Measurements from ENCODE around the gene FAM78A. TPM values are rescaled to one million over a fixed set of nuclear protein-coding genes. Genes with fewer than 3 reads are reported as not detected.

FAM78A gene
- total RNA-seq, 1 experiment from 2014 or later: 0.24 TPM

DNA sequence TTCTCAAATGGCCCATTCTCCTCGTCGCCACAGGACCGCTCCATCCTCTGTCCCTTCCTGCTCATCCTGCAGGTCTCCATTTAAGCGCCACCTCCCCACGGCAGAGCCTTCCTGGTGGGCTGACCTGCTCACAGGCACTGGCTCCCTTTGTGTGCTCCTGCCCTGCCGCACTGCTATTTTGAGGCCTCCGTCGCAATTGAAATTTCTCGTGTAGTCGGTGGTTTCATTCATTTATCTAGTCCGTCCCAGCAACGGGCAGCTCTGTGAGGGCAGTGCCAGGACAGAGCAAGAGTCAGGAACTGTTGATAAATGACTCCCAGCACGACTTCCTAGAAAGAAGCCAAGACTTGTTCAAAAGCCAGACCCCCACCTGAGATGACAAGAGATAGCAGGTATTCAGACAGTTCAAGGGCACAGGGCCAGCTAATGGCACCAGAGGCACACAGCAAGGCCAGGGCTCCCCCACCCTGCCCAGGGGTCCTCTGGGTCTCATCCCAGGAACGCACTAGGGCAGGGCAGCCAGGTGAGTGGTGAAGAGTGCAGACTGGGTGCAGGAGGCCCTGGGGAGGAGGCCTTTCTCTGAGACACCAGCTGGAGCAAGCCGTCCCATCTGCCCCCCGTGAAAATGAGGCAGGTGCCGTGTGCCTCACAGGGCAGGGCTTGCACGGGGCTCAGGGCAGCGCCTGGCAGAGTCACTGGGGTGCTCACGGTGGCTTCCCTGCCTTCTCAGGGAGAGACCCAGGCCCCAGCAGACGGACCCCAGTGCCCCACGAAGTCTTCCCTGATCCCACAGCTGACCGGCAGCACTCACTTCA is 36.9 kb downstream of the FAM78A start:
- DNase-seq (ENCODE audit: low read depth): no peak

GRCh38 chr9:131238402-131239021 is 37.8 kb downstream of the FAM78A start:
- peak; percentile 78 for DNase-seq (ENCODE audit: low read depth)

- DNase-seq (ENCODE audit: low read depth): peak; percentile 81
Observed at GRCh38 chr9:131237931-131238401, 38.3 kb downstream of the FAM78A start.

GRCh38 chr9:131237291-131237690 is 39.0 kb downstream of the FAM78A start:
- DNase-seq (ENCODE audit: low read depth): peak; percentile 4

GRCh38 chr9:131236761-131237160 is 39.5 kb downstream of the FAM78A start:
- no peak for DNase-seq (ENCODE audit: low read depth)

DNA sequence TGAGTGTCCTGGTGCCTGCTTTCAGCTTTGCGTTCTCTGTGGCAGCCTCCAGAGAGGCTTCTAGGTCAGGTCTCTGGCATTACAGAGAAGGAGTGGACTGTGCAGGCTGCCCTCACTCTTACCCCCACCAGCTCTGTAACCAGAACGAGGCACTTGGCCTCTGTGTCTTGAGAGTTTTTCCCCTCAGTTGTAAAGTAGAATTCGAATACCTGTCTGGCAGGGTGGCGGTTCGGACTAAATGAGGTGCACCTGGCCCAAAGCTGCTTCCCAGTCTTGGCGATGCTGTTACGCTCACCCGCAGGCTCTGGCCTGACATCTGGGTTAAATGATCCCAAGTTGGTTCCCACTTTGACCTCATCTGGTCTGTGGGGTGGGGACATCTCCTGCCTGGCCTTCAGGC is 40.1 kb downstream of the FAM78A start:
- no peak for DNase-seq (ENCODE audit: low read depth)

DNA sequence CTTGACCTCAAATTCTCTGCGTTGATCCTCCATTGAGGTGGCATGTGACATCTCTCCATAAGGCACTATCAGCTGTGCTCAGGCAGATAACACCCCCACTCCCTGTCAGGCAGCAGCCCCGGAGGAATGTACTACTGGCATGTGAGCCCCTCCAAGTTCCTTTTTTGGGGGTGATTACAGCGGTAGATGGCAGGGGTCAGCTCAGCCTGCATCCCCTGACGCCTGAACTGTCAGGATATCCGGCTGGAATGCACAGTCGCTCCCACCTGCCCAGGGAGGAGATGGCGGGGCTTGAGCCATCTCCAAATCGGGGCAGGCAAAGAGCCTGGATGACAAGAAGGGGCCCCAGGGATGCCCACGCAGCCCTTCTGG is 40.8 kb downstream of the FAM78A start:
- no peak for DNase-seq (ENCODE audit: low read depth)

DNA sequence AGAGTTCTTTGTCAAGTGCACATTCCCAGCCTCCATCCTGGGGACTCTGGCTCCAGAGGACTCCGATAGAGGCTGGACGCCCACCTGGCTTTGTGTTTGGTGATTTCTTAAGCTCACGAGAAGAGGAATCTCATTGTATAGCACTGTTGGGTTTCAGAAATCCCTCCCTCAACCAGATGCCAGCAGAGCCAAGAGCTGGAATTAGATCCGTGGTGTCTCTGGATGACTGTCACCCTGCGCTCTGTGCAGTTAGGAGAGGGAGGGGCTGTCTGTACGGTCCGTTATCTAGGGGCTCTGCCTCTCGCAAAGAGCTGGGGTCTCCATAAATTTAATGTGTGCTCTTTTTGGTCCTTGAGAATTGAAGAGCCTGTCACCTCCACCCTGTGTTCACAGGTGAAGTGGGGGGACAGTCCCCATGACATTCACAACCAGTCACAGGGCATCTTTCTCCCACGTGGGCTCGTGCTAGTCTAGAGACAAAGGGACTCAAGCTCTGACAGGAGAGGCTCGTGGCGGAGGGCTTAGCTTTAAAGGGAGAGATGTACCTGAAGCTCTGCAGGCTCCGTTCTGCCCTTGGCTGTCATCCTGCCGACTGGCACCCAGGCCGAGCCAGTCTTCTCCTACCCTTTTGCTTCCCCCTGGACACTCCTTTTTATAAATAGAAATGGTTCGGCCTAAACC is 41.4 kb downstream of the FAM78A start:
- no peak for DNase-seq (ENCODE audit: low read depth)

DNA sequence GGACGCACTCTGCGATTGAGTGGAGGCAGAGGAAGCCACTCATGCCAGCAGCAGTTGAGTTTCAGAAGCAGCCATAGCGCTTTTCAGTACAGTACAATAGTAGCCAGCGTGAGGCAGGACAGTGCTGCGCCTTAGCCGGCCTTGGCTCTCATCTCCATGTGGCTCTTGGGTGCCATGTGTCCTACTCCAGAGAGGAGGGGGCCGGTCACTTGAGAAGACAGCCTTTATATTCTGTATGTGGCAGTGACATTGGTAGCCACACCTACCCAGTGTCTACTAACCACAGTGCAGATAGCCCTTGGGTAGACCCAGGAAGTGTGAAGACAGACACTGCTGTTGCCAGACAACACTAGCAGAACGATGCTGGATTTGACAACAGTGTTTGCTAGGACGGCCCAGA is 42.3 kb downstream of the FAM78A start:
- DNase-seq (ENCODE audit: low read depth): no peak

DNA sequence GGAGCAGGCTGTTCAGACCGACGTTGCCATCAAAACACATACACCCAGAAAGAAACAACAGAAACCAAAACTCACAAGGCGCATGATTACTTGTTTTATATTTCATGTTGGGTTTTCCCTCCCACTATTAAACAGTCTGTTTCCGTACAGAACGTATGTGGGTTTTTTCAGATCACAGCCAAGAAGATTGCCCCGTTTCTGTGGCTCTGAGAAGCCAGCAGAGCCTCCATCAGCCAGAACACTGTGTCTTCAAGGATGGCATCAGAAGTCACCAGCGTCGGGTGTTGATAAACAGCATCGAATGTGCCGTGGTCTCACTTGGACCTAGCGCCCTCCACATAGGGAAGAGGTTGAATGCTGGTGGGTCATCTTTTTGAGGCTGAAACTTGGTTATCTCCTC is 42.8 kb downstream of the FAM78A start:
- no peak for DNase-seq (ENCODE audit: low read depth)

- DNase-seq (ENCODE audit: low read depth): no peak
Observed at GRCh38 chr9:131228988-131229387, 47.3 kb downstream of the FAM78A start.

- no peak for DNase-seq (ENCODE audit: low read depth)
Observed at GRCh38 chr9:131227959-131228460, 48.3 kb downstream of the FAM78A start.

- DNase-seq (ENCODE audit: low read depth): no peak
Observed at GRCh38 chr9:131227112-131227958, 49.0 kb downstream of the FAM78A start.

DNA sequence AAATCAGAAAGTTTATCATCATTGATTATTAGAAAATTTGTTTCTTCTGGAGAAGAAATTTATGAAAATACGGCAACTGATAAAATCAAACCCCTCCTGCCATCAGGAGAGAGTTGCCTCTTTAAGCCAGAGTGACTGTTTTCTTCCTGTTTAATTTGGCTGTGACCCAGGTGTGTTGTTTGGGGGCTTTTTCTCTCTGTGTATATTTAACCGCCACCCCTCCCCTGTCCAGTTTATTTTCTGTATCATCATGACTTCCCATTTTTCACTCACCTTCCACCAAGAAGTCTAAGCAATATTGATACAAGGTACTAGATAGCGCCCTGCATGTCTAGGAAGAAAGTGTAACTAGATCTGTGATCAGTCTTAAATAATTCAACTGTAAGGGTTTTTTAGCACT is 50.1 kb downstream of the FAM78A start:
- DNase-seq (ENCODE audit: low read depth): no peak

- DNase-seq (ENCODE audit: low read depth): no peak
Observed at GRCh38 chr9:131222460-131222859, 53.9 kb downstream of the FAM78A start.

GRCh38 chr9:131220485-131220884 is 55.8 kb downstream of the FAM78A start:
- no peak for DNase-seq (ENCODE audit: low read depth)

- no peak for DNase-seq (ENCODE audit: low read depth)
Observed at GRCh38 chr9:131218370-131218769, 57.9 kb downstream of the FAM78A start.

DNA sequence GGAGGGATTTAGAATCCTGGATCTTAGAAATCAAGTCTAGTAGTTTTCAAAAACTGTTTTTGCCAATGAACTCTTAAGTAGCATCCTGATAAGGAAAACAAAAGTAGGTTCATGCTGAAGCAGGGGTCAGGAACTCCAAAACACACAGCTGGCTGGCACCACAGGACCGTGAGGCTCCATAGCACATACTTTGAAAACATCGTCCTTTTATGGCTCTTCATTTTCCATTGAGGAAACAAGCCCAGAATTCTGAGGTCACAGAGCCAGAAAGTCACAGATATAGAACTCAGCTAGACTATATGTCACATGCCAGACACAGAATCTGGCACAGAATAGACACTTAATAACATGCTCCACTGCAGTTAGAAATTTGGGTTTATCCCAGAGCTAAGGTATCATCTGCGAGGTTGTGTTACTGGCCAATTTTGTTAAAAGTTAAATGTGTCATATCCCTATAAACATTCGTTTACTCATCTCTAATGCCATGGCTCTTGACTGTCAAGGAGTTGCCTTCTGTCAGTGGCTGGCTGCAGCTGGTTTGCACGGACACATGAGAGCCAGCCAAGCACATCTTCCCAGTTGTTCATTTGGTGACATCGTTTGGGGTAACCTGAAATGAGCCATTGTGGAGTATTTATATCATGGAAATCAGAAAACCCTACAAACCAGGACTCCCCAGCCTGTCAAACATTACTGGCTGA is 58.8 kb downstream of the FAM78A start:
- DNase-seq (ENCODE audit: low read depth): no peak

- no peak for DNase-seq (ENCODE audit: low read depth)
Observed at GRCh38 chr9:131216806-131217205, 59.5 kb downstream of the FAM78A start.

DNA sequence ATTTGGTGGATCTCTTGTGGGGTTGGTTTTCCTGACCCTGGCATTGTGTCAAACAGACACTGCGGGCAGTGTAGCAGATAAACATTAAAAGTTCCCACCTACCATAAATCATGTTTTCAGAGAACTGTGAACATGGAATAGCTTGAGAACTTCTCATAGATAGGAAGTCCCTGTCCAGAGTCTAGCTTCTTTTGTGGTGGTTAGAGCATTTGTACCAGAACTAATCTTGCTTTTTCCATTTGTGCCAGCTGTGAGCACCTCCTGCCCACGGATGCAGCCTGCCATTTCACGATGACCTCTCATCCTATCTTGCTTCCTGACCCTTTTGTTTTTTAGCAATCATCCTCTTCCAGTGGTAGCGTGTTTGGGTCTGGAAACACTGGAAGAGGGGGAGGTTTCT is 61.4 kb downstream of the FAM78A start:
- no peak for DNase-seq (ENCODE audit: low read depth)

GRCh38 chr9:131214286-131214856 is 61.9 kb downstream of the FAM78A start:
- DNase-seq (ENCODE audit: low read depth): no peak

Data from RPMI7951 (cell line).